DOHH2 (cell line): ENCODE data around the gene HES1.
A peak's percentile ranks its signal among the peaks of the same experiment; 100 is the strongest.

Source experiments
- H3F3A ChIP-seq: fragments of 200-600 bp; sonication (generic), shearing (Covaris generic); 2 replicates; pipeline ENCODE4 v1.6.0; 2016; ENCODE audit warnings: antibody characterized with exemption, mild to moderate bottlenecking; ENCODE audit not compliant: control insufficient read depth, insufficient read depth
- H3K27ac ChIP-seq: fragments of 200-600 bp; sonication (generic); 2 replicates; pipeline ENCODE4 v1.5.1; 2014; ENCODE audit warnings: low read depth, mild to moderate bottlenecking, low read length, moderate library complexity
- H3K27me3 ChIP-seq: fragments of 200-600 bp; sonication (generic); 2 replicates; pipeline ENCODE4 v1.6.1; 2014; ENCODE audit warnings: mild to moderate bottlenecking, low read length, mixed read lengths; ENCODE audit not compliant: control insufficient read depth
- H3K36me3 ChIP-seq: fragments of 200-600 bp; sonication (generic); 2 replicates; pipeline ENCODE4 v1.6.1; 2014; ENCODE audit warnings: mild to moderate bottlenecking, low read length, moderate library complexity, mixed read lengths; ENCODE audit not compliant: control insufficient read depth
- H3K4me1 ChIP-seq: fragments of 200-600 bp; sonication (generic); 2 replicates; pipeline ENCODE4 v1.6.1; 2014; ENCODE audit warnings: mild to moderate bottlenecking, low read length, mixed read lengths; ENCODE audit not compliant: control insufficient read depth
- H3K4me2 ChIP-seq: fragments of 200-600 bp; sonication (generic); 2 replicates; pipeline ENCODE4 v1.6.0; 2014; ENCODE audit warnings: mild to moderate bottlenecking, low read length, moderate library complexity
- H3K4me3 ChIP-seq: fragments of 200-600 bp; sonication (generic); 2 replicates; pipeline ENCODE4 v1.5.1; 2014; ENCODE audit warnings: mild to moderate bottlenecking, low read length, mixed read lengths
- H3K79me2 ChIP-seq: fragments of 200-600 bp; sonication (generic); 2 replicates; pipeline ENCODE4 v1.6.1; 2014; ENCODE audit warnings: mild to moderate bottlenecking, low read length, mixed read lengths; ENCODE audit not compliant: control insufficient read depth
- H3K9me2 ChIP-seq: fragments of 200-600 bp; sonication (generic); replicated peaks from 2 replicates; pipeline ENCODE4 v1.6.1; 2014; ENCODE audit warnings: mild to moderate bottlenecking, low read length, mixed read lengths; ENCODE audit not compliant: control insufficient read depth
- H3K9me3 ChIP-seq: fragments of 200-600 bp; sonication (generic); 2 replicates; pipeline ENCODE4 v1.6.1; 2014; ENCODE audit warnings: antibody characterized with exemption, low read length, mixed read lengths; ENCODE audit not compliant: control insufficient read depth, insufficient read depth
- H4K20me1 ChIP-seq: fragments of 200-600 bp; sonication (generic); 2 replicates; pipeline ENCODE4 v1.6.0; 2014; ENCODE audit warnings: low read depth, mild to moderate bottlenecking, antibody characterized with exemption, low read length, moderate library complexity; ENCODE audit not compliant: control insufficient read depth, insufficient read depth
- EZH2phosphoT487 ChIP-seq: fragments of 200-600 bp; sonication (generic); IDR thresholded peaks from 2 replicates; pipeline ENCODE4 v1.6.1; 2017; ENCODE audit warnings: borderline replicate concordance, mild to moderate bottlenecking, antibody characterized with exemption, low read length, moderate library complexity, mixed read lengths
- TF ChIP-seq, protein P1 (sequence below): fragments of 200-600 bp; sonication (generic); IDR thresholded peaks from one replicate; pipeline ENCODE4 v1.5.1; 2014; ENCODE audit warnings: antibody characterized with exemption, mild to moderate bottlenecking, low read depth, low read length; ENCODE audit not compliant: poor library complexity, severe bottlenecking

HES1 gene

DNA sequence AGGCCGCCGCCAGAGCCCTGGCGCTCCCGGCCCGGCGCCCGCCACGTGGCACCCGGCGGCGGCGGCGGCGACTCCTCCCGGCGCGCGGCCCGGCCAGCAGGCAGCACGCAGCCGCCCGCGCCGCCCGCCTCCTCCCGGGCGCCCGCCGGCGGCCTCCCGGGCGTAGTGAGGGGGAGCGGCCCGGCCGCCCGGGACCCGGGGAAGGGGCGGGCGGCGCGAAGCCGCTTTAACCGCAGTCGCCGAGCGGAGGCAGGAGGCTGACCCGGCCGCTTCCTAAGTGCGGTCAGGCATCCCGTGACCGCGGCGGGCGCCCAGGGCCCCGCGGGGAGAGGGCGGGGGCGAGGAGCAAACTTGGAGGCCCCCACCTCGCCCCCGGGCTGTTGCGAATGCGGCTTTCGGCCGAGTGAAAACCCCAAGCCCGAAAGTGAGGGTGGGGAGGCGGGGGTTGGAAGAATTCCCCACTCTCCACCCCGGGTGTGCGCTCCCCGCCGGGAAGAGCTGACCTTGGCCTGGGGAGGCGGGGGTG lies 1.7 kb upstream of the HES1 start:
- H3K27me3 ChIP-seq, result peaks cover 10% of the 10 kb centered on the region
- peak overlapping the region; percentile 77 for H3K4me3 ChIP-seq
- H3F3A ChIP-seq, result peaks cover 40% of the 10 kb centered on the region
- peak overlapping the region; percentile 76 for H3K4me2 ChIP-seq
- peaks cover 20% of the 10 kb centered on the region for H3K36me3 ChIP-seq
- H3K9me3 ChIP-seq, result no peaks in the 10 kb centered on the region
- no peaks in the 10 kb centered on the region for H3K9me2 ChIP-seq
- no peaks in the 10 kb centered on the region for H4K20me1 ChIP-seq
- H3K79me2 ChIP-seq, result peaks cover 24% of the 10 kb centered on the region
- H3K4me1 ChIP-seq, result peaks cover 69% of the 10 kb centered on the region
- TF ChIP-seq EZH2phosphoT487, result no peak
- TF ChIP-seq, protein P1, sequence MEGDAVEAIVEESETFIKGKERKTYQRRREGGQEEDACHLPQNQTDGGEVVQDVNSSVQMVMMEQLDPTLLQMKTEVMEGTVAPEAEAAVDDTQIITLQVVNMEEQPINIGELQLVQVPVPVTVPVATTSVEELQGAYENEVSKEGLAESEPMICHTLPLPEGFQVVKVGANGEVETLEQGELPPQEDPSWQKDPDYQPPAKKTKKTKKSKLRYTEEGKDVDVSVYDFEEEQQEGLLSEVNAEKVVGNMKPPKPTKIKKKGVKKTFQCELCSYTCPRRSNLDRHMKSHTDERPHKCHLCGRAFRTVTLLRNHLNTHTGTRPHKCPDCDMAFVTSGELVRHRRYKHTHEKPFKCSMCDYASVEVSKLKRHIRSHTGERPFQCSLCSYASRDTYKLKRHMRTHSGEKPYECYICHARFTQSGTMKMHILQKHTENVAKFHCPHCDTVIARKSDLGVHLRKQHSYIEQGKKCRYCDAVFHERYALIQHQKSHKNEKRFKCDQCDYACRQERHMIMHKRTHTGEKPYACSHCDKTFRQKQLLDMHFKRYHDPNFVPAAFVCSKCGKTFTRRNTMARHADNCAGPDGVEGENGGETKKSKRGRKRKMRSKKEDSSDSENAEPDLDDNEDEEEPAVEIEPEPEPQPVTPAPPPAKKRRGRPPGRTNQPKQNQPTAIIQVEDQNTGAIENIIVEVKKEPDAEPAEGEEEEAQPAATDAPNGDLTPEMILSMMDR, result no peak
- H3K27ac ChIP-seq, result peak overlapping the region; percentile 52

DNA sequence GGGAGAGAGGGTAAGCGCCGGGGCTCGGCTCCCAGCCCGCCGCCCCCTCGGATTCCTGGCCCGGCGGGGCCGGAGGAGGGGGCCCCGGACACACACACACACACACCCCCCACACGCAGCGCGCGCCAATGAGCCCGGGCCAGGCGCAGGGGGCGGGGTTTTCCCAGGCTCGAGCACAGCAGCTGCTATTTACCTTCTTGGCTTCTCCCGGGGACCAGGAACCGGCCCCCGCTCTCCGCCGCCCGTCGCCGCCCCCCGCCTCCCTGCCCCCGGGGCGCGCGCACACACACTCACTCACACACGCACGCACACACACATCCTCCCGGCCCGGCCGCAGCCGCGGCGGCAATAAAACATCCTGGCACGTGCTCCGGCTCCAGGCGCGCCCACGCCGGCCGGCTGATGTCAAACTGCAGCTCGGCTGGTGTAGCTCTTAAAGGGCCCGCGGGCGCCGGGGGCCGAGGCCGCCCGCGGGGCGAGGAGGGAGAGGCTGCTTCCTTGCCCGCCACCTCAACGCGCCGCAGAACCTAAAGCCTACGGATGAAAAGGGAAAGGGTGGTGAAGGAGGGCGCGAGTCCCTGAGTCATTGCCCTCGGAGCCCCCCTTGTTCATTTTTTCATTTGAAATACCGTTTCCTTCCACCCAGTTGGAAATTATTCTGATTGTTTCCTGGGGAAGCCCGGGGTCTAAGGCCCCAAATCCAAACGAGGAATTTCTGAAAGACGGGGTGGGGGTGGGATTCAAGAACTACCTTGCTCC lies 1.0 kb upstream of the HES1 start:
- Histone ChIP-seq H3K9me3 (no peaks in the 10 kb centered on the region), H3K4me2 (peak overlapping the region; percentile 76), H3K36me3 (peaks cover 20% of the 10 kb centered on the region), H3K9me2 (no peaks in the 10 kb centered on the region), H3K4me1 (peaks cover 75% of the 10 kb centered on the region), H3K27ac (peak overlapping the region; percentile 56), H3F3A (peaks cover 45% of the 10 kb centered on the region), H3K79me2 (peaks cover 24% of the 10 kb centered on the region), H3K27me3 (peaks cover 16% of the 10 kb centered on the region), H3K4me3 (peak overlapping the region; percentile 77), H4K20me1 (no peaks in the 10 kb centered on the region)
- TF ChIP-seq, protein P1, result no peak
- no peak for TF ChIP-seq EZH2phosphoT487

DNA sequence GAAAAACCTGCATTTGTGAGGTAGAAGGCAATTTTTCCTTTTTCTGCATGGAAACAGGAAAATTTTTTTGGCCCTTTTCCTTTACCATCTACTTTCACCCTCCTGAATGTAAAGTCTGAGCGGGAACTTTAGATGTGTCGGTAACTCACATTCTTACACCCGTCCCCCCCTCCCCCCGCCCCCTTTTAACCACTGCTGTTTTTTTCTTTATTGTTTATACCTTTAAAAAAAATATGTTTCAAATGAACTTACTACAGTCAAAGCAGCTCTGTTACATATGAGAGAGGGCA lies 487 bp upstream of the HES1 start:
- H3K27ac ChIP-seq, result peak overlapping the region; percentile 56
- peaks cover 80% of the 10 kb centered on the region for H3K4me1 ChIP-seq
- H3K4me2 ChIP-seq, result peak overlapping the region; percentile 76
- H3K36me3 ChIP-seq, result peaks cover 20% of the 10 kb centered on the region
- peaks cover 24% of the 10 kb centered on the region for H3K79me2 ChIP-seq
- TF ChIP-seq EZH2phosphoT487, result no peak
- TF ChIP-seq, protein P1, result no peak
- H4K20me1 ChIP-seq, result no peaks in the 10 kb centered on the region
- peaks cover 20% of the 10 kb centered on the region for H3K27me3 ChIP-seq
- H3K9me2 ChIP-seq, result no peaks in the 10 kb centered on the region
- H3K9me3 ChIP-seq, result no peaks in the 10 kb centered on the region
- H3K4me3 ChIP-seq, result peak overlapping the region; percentile 77
- H3F3A ChIP-seq, result peaks cover 50% of the 10 kb centered on the region
